Measurements from ENCODE around the gene CDKAL1.

- TF ChIP-seq, protein P1, sequence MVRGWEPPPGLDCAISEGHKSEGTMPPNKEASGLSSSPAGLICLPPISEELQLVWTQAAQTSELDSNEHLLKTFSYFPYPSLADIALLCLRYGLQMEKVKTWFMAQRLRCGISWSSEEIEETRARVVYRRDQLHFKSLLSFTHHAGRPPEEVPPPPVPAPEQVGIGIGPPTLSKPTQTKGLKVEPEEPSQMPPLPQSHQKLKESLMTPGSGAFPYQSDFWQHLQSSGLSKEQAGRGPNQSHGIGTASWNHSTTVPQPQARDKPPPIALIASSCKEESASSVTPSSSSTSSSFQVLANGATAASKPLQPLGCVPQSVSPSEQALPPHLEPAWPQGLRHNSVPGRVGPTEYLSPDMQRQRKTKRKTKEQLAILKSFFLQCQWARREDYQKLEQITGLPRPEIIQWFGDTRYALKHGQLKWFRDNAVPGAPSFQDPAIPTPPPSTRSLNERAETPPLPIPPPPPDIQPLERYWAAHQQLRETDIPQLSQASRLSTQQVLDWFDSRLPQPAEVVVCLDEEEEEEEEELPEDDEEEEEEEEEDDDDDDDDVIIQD (CRISPR knock-in tag; IDR thresholded peaks at IDR 0.05; ENCODE audit: low read depth): no peak
- TF ChIP-seq, protein P2, sequence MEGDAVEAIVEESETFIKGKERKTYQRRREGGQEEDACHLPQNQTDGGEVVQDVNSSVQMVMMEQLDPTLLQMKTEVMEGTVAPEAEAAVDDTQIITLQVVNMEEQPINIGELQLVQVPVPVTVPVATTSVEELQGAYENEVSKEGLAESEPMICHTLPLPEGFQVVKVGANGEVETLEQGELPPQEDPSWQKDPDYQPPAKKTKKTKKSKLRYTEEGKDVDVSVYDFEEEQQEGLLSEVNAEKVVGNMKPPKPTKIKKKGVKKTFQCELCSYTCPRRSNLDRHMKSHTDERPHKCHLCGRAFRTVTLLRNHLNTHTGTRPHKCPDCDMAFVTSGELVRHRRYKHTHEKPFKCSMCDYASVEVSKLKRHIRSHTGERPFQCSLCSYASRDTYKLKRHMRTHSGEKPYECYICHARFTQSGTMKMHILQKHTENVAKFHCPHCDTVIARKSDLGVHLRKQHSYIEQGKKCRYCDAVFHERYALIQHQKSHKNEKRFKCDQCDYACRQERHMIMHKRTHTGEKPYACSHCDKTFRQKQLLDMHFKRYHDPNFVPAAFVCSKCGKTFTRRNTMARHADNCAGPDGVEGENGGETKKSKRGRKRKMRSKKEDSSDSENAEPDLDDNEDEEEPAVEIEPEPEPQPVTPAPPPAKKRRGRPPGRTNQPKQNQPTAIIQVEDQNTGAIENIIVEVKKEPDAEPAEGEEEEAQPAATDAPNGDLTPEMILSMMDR (CRISPR knock-in tag; IDR thresholded peaks at IDR 0.05): no peak
- no peak for TF ChIP-seq AGO1 (IDR thresholded peaks at IDR 0.05; ENCODE audit: low read depth, low read length, poor library complexity, severe bottlenecking)
Measured at GRCh38 chr6:21135484-21136013, 601.3 kb downstream of the CDKAL1 start.
